Activated CD8-positive, alpha-beta memory T cell treated with anti-CD3 and anti-CD28 coated beads for 24 hours (primary cell): Measurements from ENCODE around the gene LRRC25.
"Not testable (repeated sequence)": the region's sequence is repeated elsewhere in the genome, so short reads cannot be mapped to it uniquely, and the experiment has no call there.

ENCODE experiments used
- DNase-seq: peaks from one replicate; pipeline ENCODE4 v3.0.0-alpha.2; 2020

Gene LRRC25

GRCh38 chr19:18401580-18402112 lies 4.2 kb upstream of the LRRC25 start:
- DNase-seq = no peak

DNA sequence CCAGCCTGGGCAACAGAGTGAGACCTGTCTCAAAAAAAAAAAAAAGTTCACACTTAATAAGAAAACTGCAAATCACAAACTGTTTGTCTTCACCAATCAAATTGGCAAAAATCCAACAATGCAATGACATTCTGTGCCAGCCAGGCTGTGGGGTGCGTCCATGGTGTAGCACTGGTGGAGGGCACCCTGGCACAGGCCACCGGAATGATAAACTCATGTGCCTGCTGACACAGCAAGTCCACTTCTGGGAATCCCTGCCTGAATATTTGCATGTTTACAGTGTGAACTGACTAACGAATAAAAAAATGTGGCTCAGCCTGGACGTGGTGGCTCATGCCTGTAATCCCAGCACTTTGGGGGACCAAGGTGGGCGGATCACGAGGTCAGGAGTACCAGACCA lies 1.6 kb upstream of the LRRC25 start:
- DNase-seq = no peak

DNA sequence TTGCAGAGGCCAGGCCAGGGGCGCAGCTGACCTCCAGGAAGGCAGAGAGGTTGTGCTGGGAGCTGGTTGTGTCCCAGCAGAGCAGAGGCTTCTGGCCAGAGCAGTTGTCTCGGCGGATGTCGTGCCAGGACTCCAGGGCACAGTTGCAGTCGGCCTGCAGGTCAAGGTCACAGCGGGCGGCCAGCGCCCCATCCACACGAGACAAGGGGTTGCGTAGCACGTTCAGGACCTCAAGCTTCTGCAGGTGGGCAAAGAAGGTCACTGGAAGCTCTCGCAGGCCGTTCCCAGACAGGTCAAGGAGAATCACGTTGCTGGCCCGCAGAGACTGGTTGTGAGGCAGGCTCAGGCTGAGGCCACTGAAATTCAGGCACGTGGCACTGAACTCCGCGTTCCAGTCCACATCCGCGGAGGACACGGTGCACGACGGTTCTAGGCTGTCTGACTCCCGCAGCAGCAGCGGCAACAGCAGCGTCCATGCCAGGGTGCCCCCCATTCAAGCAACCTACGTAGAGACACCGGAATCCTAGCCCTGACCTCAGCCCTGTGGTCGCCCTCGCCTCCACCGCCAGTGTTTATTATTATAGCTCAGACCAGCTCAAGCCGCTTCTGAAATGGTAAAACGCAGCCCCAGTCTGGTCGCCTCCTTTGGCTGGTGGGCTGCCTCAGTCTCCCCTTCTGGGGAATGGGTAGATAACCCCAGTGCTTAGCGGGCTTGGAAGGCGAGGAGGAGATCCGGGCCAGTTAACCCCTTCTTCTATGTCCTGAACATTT lies 766 bp downstream of the LRRC25 start:
- DNase-seq = no peak

DNA sequence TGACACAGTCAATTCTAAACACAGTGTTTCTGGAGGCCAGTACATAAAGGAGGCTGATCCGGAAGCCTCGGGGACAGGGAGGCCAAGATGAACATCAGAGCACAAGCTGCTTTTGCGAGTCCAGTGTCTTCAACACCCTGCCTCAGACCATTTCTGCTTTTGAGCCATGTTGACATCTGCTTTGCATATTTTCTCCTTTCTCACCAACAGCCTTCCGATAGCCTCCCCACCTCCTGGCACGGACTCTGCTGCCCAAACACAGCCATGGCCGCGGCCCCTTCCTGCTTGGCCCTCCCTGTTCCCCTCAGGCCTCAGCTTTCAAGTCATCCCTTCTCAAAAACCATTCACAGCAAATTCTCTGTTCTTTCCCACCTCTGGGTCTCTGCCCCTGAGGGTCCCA lies 3.6 kb downstream of the LRRC25 start:
- no peak for DNase-seq

DNA sequence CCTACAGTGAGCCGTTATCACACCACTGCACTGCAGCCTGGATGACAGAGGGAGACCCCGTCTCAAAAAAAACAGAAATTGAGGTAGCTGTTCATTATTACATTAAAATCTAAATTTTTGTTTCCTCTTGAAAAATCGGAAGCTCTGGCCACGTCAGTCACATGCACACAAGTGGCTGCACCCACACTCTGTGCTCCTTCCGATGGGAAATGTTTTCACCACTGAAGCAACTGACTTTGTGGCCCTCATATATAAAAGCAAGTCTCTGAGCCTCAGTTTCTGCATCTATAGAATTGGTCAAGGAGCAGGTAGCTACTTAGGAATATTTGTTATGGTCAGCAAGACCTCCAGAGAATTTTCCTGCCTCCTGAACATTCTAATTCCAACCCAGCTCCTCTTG lies 4.5 kb downstream of the LRRC25 start:
- no peak for DNase-seq

GRCh38 chr19:18392417-18392816 lies 5.0 kb downstream of the LRRC25 start:
- no peak for DNase-seq

- no peak for DNase-seq
Measured at GRCh38 chr19:18391509-18392075, 5.8 kb downstream of the LRRC25 start.

DNA sequence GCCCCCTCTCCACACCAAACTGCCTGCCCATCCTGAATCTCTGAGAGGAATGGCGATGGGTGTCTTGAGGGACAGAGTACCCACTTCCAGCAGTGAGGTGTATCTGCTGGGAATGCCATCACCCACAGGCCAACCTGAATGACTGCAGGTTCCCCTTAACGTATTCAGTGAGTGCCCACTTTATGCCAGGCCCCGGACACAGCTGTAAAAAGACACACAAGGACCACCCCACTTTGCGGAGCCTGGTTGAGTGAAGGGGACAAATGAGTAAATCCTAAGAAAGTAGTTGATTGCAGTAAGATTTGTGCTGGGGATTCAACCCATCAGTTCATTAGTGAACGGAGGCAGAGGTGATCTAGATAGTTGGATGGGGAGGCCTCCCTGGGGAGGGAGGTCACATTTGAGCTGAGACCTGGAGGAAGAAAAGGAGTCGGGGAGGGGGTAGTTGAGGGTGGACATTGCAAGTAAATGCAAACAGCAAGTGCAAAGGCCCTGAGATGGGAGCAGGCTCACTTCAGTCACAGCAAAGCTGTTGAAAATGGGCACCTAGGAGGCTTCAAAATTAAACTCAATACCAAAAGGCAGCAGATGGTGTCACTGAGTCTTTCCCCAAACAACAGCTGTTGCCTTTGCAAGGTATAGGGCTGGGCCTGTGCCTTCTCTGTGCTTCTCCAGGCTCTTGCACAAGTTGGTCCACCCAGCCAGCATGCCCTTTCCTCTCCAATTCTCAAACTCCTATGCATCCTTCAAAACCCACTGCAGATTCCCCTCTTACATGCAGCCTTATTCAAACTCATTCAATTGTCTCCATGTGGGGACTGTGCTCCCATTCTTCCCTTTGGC lies 7.1 kb downstream of the LRRC25 start:
- no peak for DNase-seq

DNA sequence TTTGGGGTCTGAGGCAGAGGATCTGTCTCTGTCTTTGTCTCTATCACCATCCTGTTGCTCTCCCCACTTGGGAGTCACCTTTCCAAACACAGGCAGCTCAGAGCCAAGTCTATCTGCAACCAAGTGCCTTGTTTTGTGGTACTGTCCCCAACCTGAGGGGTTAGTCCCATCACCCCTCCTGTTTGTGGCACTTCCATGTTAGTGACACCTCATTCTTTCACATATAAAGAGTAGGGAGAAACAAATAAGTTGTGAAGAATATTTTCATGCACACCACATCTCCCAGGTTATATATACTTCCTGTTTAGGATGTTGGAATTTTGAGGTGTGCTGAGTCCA lies 7.7 kb downstream of the LRRC25 start:
- no peak for DNase-seq

DNA sequence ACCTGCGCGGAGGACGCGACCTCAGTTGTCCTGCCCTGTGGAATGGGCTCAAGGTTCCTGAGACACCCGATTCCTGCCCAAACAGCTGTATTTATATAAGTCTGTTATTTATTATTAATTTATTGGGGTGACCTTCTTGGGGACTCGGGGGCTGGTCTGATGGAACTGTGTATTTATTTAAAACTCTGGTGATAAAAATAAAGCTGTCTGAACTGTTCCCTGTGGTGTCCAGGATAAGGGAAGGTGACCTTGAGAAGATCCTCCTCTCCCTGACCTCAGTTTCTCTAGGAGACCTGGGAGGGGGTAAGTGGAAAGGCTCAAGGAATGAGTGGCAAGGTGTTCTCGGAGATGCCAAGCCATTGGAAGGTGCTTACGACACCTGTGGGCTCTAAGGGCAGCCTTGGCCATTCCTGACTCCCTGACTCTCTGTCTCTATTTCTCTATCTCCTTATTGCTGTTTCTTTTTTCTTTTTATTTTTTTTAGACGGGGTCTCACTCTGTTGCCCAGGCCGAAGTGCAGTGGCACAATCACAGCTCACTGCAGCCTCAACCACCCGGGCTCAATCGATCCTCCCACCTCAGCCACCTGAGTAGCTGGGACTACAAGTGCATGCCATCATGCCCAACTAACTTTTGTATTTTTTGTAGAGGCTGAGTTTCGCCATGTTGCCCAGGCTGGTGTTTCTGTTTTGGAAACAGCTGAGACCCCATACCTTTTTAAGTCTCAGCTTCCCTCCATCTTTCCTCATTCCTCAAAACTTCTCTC lies 8.3 kb downstream of the LRRC25 start:
- no peak for DNase-seq

DNA sequence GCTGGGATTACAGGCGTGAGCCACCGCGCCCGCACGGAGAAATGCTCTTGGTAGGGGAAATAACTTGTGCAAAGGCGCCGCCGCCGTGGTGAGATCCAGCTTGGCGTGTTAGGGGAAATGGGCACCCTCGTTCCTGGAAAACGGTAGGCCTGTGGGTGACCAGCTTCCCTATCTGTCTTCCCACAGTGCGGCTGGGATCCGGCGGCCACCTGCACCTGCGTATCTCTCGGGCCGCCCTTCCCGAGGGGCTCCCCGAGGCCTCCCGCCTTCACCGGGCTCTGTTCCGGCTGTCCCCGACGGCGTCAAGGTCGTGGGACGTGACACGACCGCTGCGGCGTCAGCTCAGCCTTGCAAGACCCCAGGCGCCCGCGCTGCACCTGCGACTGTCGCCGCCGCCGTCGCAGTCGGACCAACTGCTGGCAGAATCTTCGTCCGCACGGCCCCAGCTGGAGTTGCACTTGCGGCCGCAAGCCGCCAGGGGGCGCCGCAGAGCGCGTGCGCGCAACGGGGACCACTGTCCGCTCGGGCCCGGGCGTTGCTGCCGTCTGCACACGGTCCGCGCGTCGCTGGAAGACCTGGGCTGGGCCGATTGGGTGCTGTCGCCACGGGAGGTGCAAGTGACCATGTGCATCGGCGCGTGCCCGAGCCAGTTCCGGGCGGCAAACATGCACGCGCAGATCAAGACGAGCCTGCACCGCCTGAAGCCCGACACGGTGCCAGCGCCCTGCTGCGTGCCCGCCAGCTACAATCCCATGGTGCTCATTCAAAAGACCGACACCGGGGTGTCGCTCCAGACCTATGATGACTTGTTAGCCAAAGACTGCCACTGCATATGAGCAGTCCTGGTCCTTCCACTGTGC lies 9.1 kb downstream of the LRRC25 start:
- DNase-seq = peak; percentile 94

DNA sequence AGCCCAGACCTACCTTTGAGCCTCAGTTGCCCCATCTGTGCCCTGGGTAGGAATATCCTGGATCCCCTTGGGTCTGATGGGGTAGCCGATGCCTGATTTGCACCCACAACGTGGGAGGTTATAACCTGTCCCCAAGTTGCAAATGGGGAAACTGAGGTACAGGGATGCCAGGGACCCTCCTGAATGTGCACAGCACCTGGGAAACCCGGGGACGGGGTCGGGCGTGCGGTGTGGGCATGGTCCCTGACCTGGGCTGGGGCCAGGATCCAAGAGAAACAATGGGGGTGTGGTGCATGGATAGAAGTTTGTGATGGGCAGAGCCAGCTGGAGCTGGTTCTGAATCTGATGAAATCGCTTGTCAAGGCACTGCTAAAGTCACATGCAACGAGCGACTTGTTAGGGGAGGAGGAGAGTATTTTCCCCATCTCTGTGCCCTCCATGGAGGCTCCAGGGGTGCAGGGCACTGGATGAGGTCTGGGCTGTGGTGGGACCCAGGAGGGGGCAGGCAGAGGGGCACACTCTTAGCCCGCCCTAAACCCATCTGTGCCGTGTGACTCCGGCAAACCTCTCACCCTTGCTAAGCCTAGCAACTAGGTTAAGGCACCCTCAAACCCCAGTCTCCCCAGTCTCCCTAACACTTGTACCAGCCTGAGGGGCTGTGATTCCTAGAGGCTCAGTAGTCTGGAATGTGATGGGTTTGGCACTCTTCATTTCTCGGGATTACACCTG lies 10.7 kb downstream of the LRRC25 start:
- no peak for DNase-seq

DNA sequence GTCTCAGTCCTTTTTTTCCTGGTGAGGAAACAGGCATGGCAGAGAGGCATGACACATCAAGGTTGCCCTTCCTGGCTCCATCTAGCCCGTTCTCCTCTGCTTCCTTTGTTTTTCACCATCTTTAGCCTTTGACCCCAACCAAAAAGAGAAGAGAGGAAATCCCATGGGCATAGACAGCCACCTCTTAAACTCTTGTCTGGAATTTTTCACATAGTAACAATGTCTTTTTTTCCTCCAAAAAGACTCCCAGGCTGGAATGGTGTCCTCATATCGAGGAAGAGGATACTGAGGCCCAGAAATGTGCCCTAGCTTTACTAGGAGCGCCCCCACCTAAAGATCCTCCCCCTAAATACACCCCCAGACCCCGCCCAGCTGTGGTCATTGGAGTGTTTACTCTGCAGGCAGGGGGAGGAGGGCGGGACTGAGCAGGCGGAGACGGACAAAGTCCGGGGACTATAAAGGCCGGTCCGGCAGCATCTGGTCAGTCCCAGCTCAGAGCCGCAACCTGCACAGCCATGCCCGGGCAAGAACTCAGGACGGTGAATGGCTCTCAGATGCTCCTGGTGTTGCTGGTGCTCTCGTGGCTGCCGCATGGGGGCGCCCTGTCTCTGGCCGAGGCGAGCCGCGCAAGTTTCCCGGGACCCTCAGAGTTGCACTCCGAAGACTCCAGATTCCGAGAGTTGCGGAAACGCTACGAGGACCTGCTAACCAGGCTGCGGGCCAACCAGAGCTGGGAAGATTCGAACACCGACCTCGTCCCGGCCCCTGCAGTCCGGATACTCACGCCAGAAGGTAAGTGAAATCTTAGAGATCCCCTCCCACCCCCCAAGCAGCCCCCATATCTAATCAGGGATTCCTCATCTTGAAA lies 11.5 kb downstream of the LRRC25 start, which contains the start of gene GDF15:
GDF15 (plus strand) TSS at position 484 of the 868 bp plus-strand sequence; CDS start at position 516, 32 bp downstream.
- DNase-seq = peak; percentile 63

DNA sequence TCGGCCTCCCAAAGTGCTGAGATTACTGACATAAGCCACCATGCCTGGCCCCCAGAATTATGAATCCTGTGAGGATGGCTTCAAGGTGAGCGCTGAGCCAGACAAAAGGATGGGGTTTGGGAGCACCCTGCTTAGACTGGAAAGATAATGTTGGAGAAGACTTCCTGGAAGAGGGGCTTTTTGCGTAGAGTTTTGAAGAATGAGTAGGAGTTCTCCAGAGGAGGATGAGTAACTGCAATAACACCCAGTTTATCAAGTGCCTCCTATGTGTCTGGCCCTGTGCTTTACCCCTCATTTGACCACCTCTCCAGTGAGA lies 12.1 kb downstream of the LRRC25 start:
- DNase-seq = no peak

- no peak for DNase-seq
Measured at GRCh38 chr19:18384775-18385174, 12.6 kb downstream of the LRRC25 start.

- not testable (repeated sequence) for DNase-seq
Measured at GRCh38 chr19:18383622-18384021, 13.8 kb downstream of the LRRC25 start.

DNA sequence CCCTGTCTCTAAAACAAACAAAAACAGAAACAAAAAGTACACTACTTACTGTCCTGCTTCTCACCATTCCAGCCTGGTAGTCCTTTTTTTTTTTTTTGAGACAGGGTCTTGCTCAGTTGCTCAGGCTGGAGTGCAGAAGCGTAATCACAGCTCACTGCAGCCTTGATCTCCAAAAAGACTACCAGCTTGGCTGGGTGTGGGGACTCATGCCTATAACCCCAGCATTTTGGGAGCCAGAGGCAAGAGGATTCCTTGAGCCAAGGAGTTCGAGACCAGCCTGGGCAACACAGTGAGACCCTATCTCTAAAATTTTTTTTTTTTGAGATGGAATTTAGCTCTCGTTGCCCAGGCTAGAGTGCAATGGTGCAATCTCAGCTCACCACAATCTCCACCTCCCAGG lies 16.6 kb downstream of the LRRC25 start:
- DNase-seq = no peak

- DNase-seq = no peak
Measured at GRCh38 chr19:18379803-18380747, 17.3 kb downstream of the LRRC25 start.

GRCh38 chr19:18377026-18377425 lies 20.4 kb downstream of the LRRC25 start:
- no peak for DNase-seq
